GM23248 (cell line): ENCODE results near the gene AAK1. TPM values are rescaled to one million over a fixed set of nuclear protein-coding genes. Genes with fewer than 3 reads are reported as not detected.

Experiments used
- DNase-seq: peaks from one replicate; pipeline ENCODE4 v3.0.0-alpha.2; 2015
- H2AFZ ChIP-seq: fragments of 200-600 bp; sonication (generic); 2 replicates; pipeline ENCODE4 v1.6.1; 2016; ENCODE audit warnings: antibody characterized with exemption
- H3F3A ChIP-seq: fragments of 200-600 bp; sonication (generic); 2 replicates; pipeline ENCODE4 v1.6.1; 2016; ENCODE audit warnings: mild to moderate bottlenecking, antibody characterized with exemption, mixed run types; ENCODE audit not compliant: insufficient read depth
- H3K27ac ChIP-seq: fragments of 200-600 bp; sonication (generic); 2 replicates; pipeline ENCODE4 v1.5.1; 2016; ENCODE audit warnings: mild to moderate bottlenecking
- H3K27me3 ChIP-seq: fragments of 200-600 bp; sonication (generic); replicated peaks from 2 replicates; pipeline ENCODE4 v1.6.1; 2016; ENCODE audit warnings: mild to moderate bottlenecking; ENCODE audit not compliant: insufficient read depth
- H3K36me3 ChIP-seq: fragments of 200-600 bp; sonication (generic); 2 replicates; pipeline ENCODE4 v1.6.1; 2016; ENCODE audit warnings: low read depth, mild to moderate bottlenecking
- H3K4me1 ChIP-seq: fragments of 200-600 bp; sonication (generic); 2 replicates; pipeline ENCODE4 v1.6.1; 2016; ENCODE audit warnings: mild to moderate bottlenecking; ENCODE audit not compliant: insufficient read depth
- H3K4me2 ChIP-seq: fragments of 200-600 bp; sonication (generic); one replicate; pipeline ENCODE4 v1.6.1; 2016; ENCODE audit warnings: mild to moderate bottlenecking; ENCODE audit not compliant: unreplicated experiment
- H3K4me3 ChIP-seq: fragments of 200-600 bp; sonication (generic); 2 replicates; pipeline ENCODE4 v1.5.1; 2016; ENCODE audit warnings: mild to moderate bottlenecking
- H3K79me2 ChIP-seq: fragments of 200-600 bp; sonication (generic); 2 replicates; pipeline ENCODE4 v1.6.1; 2016; ENCODE audit warnings: mild to moderate bottlenecking; ENCODE audit not compliant: insufficient read depth
- H3K9ac ChIP-seq: fragments of 200-600 bp; sonication (generic); 2 replicates; pipeline ENCODE4 v1.6.1; 2016; ENCODE audit warnings: mild to moderate bottlenecking
- H3K9me2 ChIP-seq: fragments of 200-600 bp; sonication (generic); 2 replicates; pipeline ENCODE4 v1.6.1; 2016; ENCODE audit warnings: mixed run types, mild to moderate bottlenecking, moderate library complexity; ENCODE audit not compliant: insufficient read depth
- H3K9me3 ChIP-seq: fragments of 200-600 bp; sonication (generic); one replicate; pipeline ENCODE4 v1.6.1; 2017; ENCODE audit warnings: low read depth
- H4K20me1 ChIP-seq: fragments of 200-600 bp; sonication (generic); 2 replicates; pipeline ENCODE4 v1.6.0; 2016; ENCODE audit not compliant: insufficient read depth
- EZH2 ChIP-seq: fragments of 200-600 bp; sonication (generic); IDR thresholded peaks from 2 replicates; pipeline ENCODE4 v1.6.1; 2018; ENCODE audit warnings: antibody characterized with exemption, mild to moderate bottlenecking; ENCODE audit not compliant: insufficient read depth, poor library complexity, severe bottlenecking
- EZH2phosphoT487 ChIP-seq: fragments of 200-600 bp; sonication (generic); IDR thresholded peaks from 2 replicates; pipeline ENCODE4 v1.6.1; 2018; ENCODE audit warnings: antibody characterized with exemption, moderate library complexity, mild to moderate bottlenecking, low read depth; ENCODE audit not compliant: insufficient read depth
- WGBS, 2 experiments: methylation state at CpG; one replicate each; pipeline ENCODE4 v1.1.6; 2015 to 2017; ENCODE audit warnings: low lambda C conversion rate in 2 of 2, low coverage in 1 of 2; ENCODE audit errors: missing lambda C conversion rate in 2 of 2; 5-methylcytosine and 5-hydroxymethylcytosine counted together
- in situ Hi-C: fragments of 300-500 bp; cut with MboI; formaldehyde crosslinking; loops from 2 replicates; pipeline ENCODE4 v1.15.0; 2020
- polyA plus RNA-seq: library from polyadenylated mRNA; unstranded; fragments of >200 nt; fragmentation: Nextera tagmentation; extraction: Ambion mirVana; gene quantifications from 2 replicates; pipeline ENCODE4 v1.2.1, GENCODE V29; 2016
- total RNA-seq: library from RNA; depleted of rRNA; stranded (reverse); fragments of >200 nt; shearing (Covaris generic); gene quantifications from 2 replicates; pipeline ENCODE4 v1.2.3, GENCODE V29; 2014

The AAK1 gene
- total and polyA plus RNA-seq, 2 experiments from 2014 or later: 41.2 to 50.7 TPM

DNA sequence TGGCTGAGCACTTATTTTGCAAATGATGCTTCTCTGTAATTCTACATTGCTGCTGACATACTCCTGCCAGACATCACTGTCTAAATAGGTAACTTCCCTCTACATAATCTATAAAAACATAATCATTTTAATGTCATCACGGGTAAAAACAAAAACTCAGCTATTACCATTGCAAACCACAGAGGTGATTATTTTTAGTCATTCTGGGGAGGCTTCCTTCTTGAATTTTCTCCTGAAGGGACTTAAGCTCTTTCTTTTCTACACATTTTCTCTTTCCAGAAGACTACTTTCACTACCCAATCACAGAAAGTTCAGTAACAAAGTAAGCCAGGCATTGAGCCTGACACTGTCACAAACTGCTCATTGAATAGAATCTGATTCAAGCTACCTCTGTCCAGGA is 165.9 kb downstream of the AAK1 start:
- H3K9me3 ChIP-seq: no peaks in the 10 kb centered on the region
- WGBS, 2 experiments: 90 to 98% methylated on average over 1 of the region's 1 CpG
- H2AFZ ChIP-seq: no peak overlapping the region
- H3K4me2 ChIP-seq: no peak overlapping the region
- no peak for TF ChIP-seq EZH2
- no peak for TF ChIP-seq EZH2phosphoT487
- H3K36me3 ChIP-seq: peaks cover 10% of the 10 kb centered on the region; the same call in 1 of the 2 replicates
- H3K27ac ChIP-seq: no peak overlapping the region
- no peak for DNase-seq
- in situ Hi-C loops: no loop called here
- no peak overlapping the region for H3K9ac ChIP-seq
- H4K20me1 ChIP-seq: 0 out of 2 replicates have a peak, but pooled peaks cover 4% of the 10 kb centered on the region
- H3K4me3 ChIP-seq: no peak overlapping the region
- H3F3A ChIP-seq: no peaks in the 10 kb centered on the region; the same call in 1 of the 2 replicates
- no peaks in the 10 kb centered on the region for H3K9me2 ChIP-seq
- no peaks in the 10 kb centered on the region for H3K4me1 ChIP-seq
- no peaks in the 10 kb centered on the region for H3K79me2 ChIP-seq
- H3K27me3 ChIP-seq: no peaks in the 10 kb centered on the region

DNA sequence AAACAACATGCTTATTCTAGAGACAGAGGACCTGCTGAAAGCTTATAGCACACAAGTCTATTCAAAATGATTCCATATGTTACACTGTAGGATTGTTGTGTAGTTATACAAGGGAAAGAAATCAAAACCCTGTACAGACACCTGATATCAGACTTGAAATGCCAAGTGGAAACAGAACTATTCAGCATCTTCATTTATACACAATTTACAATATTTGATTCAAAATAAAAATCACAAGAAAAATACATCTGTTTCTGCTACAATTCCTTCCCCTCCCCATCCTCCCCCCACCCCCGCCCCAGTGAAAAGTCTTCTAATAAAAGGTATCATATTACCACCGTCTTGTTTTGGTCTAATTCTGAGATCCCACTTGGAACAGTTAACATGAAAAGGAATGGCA is 168.9 kb downstream of the AAK1 start:
- DNase-seq: no peak
- 0 out of 2 replicates have a peak, but pooled peaks cover 4% of the 10 kb centered on the region for H4K20me1 ChIP-seq
- H2AFZ ChIP-seq: no peak overlapping the region
- no peaks in the 10 kb centered on the region for H3K27me3 ChIP-seq
- TF ChIP-seq EZH2phosphoT487 (no peak), EZH2 (no peak)
- no peaks in the 10 kb centered on the region for H3K9me2 ChIP-seq
- H3K4me1 ChIP-seq: no peaks in the 10 kb centered on the region
- H3K36me3 ChIP-seq: peaks cover 10% of the 10 kb centered on the region; the same call in 1 of the 2 replicates
- no peak overlapping the region for H3K4me2 ChIP-seq
- H3K27ac ChIP-seq: no peak overlapping the region
- H3K9ac ChIP-seq: no peak overlapping the region
- H3K4me3 ChIP-seq: no peak overlapping the region
- in situ Hi-C loops: no loop called here
- no peaks in the 10 kb centered on the region for H3K79me2 ChIP-seq
- no peaks in the 10 kb centered on the region; the same call in 1 of the 2 replicates for H3F3A ChIP-seq
- no peaks in the 10 kb centered on the region for H3K9me3 ChIP-seq
- 68 to 83% methylated on average over 2 of the region's 2 CpGs for WGBS, 2 experiments

DNA sequence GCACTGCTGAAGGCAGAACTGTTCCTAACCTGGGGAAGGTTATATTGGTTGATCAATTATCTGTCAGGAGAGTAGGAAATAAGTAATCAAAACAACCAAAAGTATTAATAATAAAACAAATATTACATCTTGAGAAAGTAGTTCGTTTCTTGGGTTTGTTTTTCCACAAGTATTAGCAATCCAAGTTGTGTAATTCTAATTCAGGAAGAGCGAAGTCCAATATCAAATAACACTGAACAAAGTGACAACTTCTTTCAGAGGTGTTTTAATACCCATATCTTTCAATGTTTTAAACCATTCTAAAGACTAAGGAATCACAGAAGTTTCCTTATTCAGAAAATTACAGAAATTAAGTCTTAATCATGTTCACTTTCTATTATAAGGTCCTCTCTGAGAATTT is 171.7 kb downstream of the AAK1 start:
- Histone ChIP-seq H3K4me3 (no peak overlapping the region), H4K20me1 (no peaks in the 10 kb centered on the region), H3K4me1 (no peaks in the 10 kb centered on the region), H2AFZ (no peak overlapping the region), H3K4me2 (no peak overlapping the region), H3K27me3 (no peaks in the 10 kb centered on the region), H3K36me3 (peaks cover 10% of the 10 kb centered on the region; the same call in 1 of the 2 replicates), H3F3A (peaks cover 4% of the 10 kb centered on the region; the same call in 1 of the 2 replicates), H3K79me2 (no peaks in the 10 kb centered on the region), H3K9ac (no peak overlapping the region), H3K27ac (no peak overlapping the region), H3K9me2 (no peaks in the 10 kb centered on the region), H3K9me3 (no peaks in the 10 kb centered on the region)
- DNase-seq: no peak
- WGBS, 2 experiments: 98 to 100% methylated on average over 2 of the region's 2 CpGs
- in situ Hi-C loops: no loop called here
- TF ChIP-seq EZH2 (no peak), EZH2phosphoT487 (no peak)

- H3K27me3 ChIP-seq: no peaks in the 10 kb centered on the region
These were observed 172.6 kb downstream of the AAK1 start for GRCh38 chr2:69470911-69471310.

GRCh38 chr2:69469784-69470183 is 173.8 kb downstream of the AAK1 start:
- H3K9ac ChIP-seq: no peak overlapping the region
- no peaks in the 10 kb centered on the region for H4K20me1 ChIP-seq
- no peaks in the 10 kb centered on the region for H3K9me2 ChIP-seq
- no peak overlapping the region for H3K4me2 ChIP-seq
- 92 to 98% methylated on average over 1 of the region's 1 CpG for WGBS, 2 experiments
- no peak overlapping the region for H3K4me3 ChIP-seq
- H3F3A ChIP-seq: peaks cover 4% of the 10 kb centered on the region; the same call in 1 of the 2 replicates
- H3K27me3 ChIP-seq: no peaks in the 10 kb centered on the region
- H2AFZ ChIP-seq: no peak overlapping the region
- H3K9me3 ChIP-seq: no peaks in the 10 kb centered on the region
- 0 out of 2 replicates have a peak, but pooled peaks cover 2% of the 10 kb centered on the region for H3K4me1 ChIP-seq
- H3K27ac ChIP-seq: no peak overlapping the region
- TF ChIP-seq EZH2phosphoT487 (no peak), EZH2 (no peak)
- DNase-seq: no peak
- in situ Hi-C loops: no loop called here
- no peaks in the 10 kb centered on the region for H3K79me2 ChIP-seq
- H3K36me3 ChIP-seq: no peaks in the 10 kb centered on the region

More at GRCh38 chr2:69470911-69471310, 172.6 kb downstream of the AAK1 start:
- DNase-seq: no peak
- no peak overlapping the region for H3K4me2 ChIP-seq
- no peak overlapping the region for H3K27ac ChIP-seq
- H3K9ac ChIP-seq: no peak overlapping the region
- no peaks in the 10 kb centered on the region for H3K4me1 ChIP-seq
- whole genome bisulfite sequencing, 2 experiments: 69 to 71% methylated on average over 5 of the region's 5 CpGs
- no peak for TF ChIP-seq EZH2phosphoT487
- TF ChIP-seq EZH2: no peak
- peaks cover 4% of the 10 kb centered on the region; the same call in 1 of the 2 replicates for H3F3A ChIP-seq
- H2AFZ ChIP-seq: no peak overlapping the region
- no peak overlapping the region for H3K4me3 ChIP-seq
- H3K36me3 ChIP-seq: peaks cover 10% of the 10 kb centered on the region; the same call in 1 of the 2 replicates
- no peaks in the 10 kb centered on the region for H3K9me2 ChIP-seq
- H3K79me2 ChIP-seq: no peaks in the 10 kb centered on the region
- H3K9me3 ChIP-seq: no peaks in the 10 kb centered on the region
- H4K20me1 ChIP-seq: no peaks in the 10 kb centered on the region
- in situ Hi-C loops: no loop called here
